Pancreas (tissue), 10 donors: ENCODE data around the gene CAPG. TPM values are rescaled to one million over a fixed set of nuclear protein-coding genes. Genes with fewer than 3 reads are reported as not detected.

Experiments
- ATAC-seq, 4 donors: fragments of 200-7000 bp; cut with Tn5 transposase; one replicate each; pipeline versions ENCODE4 v1.8.0 to v1.9.1; 2020; ENCODE audit warnings: mild to moderate bottlenecking in 4 of 4, moderate library complexity in 4 of 4
- DNase-seq, 6 donors: peaks; one replicate each; pipeline ENCODE4 v3.0.0-alpha.2; 2020
- FAIRE-seq: peaks from 2 replicates; lab custom pipeline; 2012; peaks lifted over from hg19 to GRCh38; lab: Jason Lieb, UNC
- H3K27ac ChIP-seq, 4 donors: fragments of 200-600 bp; sonication (generic); 1 replicate in 3 of 4; 2 replicates in 1 of 4; pipeline versions ENCODE4 v1.5.0 to v1.8.0; 2020
- H3K27me3 ChIP-seq, 4 donors: fragments of 200-600 bp; one replicate each; pipeline ENCODE4 v1.8.0; 2021
- H3K36me3 ChIP-seq, 3 donors: fragments of 200-600 bp; sonication (generic) in 1 of 3; one replicate each; pipeline versions ENCODE4 v1.5.0 to v1.8.0; 2020 to 2021
- H3K4me1 ChIP-seq, 3 donors: fragments of 200-600 bp; one replicate each; pipeline ENCODE4 v1.8.0; 2021
- H3K4me3 ChIP-seq, 4 donors: fragments of 200-600 bp; sonication (generic) in 2 of 4; one replicate each; pipeline versions ENCODE4 v1.5.0 to v1.8.0; 2020 to 2021
- H3K9me3 ChIP-seq, 4 donors: fragments of 200-600 bp; one replicate each; pipeline ENCODE4 v1.8.0; 2021
- CTCF ChIP-seq, 4 donors: fragments of 200-600 bp; sonication (generic) in 3 of 4; IDR thresholded peaks; one replicate each; pipeline versions ENCODE4 v1.5.0 to v1.8.0; 2021; ENCODE audit warnings: antibody characterized with exemption in 4 of 4
- WGBS, 2 donors: extraction: QIAGEN DNeasy Blood & Tissue Kit; methylation state at CpG; one replicate each; pipeline ENCODE4 v1.1.7; 2013; 5-methylcytosine and 5-hydroxymethylcytosine counted together
- intact Hi-C, 3 donors: fragments of 100-400 bp; cut with DNase I; formaldehyde crosslinking; loops; one replicate each; pipeline versions ENCODE4 v1.11.1 to v1.14.2; 2022
- polyA plus RNA-seq, 2 donors: library from polyadenylated mRNA; stranded (reverse); fragments of 200-250 nt; gene quantifications; one replicate each; pipeline ENCODE4 v1.2.3, GENCODE V29; 2013
- total RNA-seq, 6 donors: library from RNA; stranded (reverse); fragmentation: NEBNext Ultra II Directional in 4 of 6; extraction: Animal tissue kit (Norgen Biotek cat#: 25700) in 4 of 6; gene quantifications; one replicate each; pipeline versions ENCODE4 v1.2.1 to v1.2.4, GENCODE V29; 2021 to 2023
- donor health status: healthy with polysubstance abuse.
- donor health status: DM: no; HTN: no; CAD: no; lungs with moderate emphysema.
- donor health status: DM: no; HTN: no; CAD: no.
- donor health status: control.
- donor health status: control.
- donor health status: Bipolar disorder and iron deficiency.
- donor health status: DM: yes; HTN: yes; CAD: no.
- donor health status: DM: no; HTN: no; CAD: no.
- donor health status: DM: no; HTN: no; CAD: no.
- donor health status: DM: yes; HTN: yes; CAD: no.

Gene CAPG
- total and polyA plus RNA-seq, 8 donors, result 10.9 to 111 (median 37.5) TPM

DNA sequence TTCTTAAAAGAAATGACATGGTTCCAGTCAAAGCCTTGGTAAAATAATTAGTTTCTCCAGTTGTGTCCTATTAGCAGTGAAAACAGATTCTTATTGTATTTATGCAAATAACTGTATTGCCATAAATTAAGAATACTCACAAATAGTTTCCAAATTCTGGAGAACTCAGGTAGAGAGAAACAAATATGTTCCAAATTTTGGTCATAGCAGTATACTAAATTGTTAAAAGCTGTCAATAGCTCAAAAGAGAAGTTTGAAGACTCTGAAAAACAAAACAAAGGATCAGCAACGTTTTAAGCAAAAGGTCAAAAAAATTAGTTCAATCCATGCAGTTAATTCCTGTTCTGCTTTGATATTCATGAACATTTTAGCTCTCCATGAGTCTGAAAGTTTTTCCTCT is 30.1 kb downstream of the CAPG start:
- 61 to 64% methylated on average over 1 of the region's 1 CpG for WGBS, 2 donors
- H3K9me3 ChIP-seq, result no peaks in the 10 kb centered on the region
- ATAC-seq (no peak), FAIRE-seq (no peak), DNase-seq (no peak)
- no peaks in the 10 kb centered on the region for H3K4me1 ChIP-seq
- no peaks in the 10 kb centered on the region for H3K27me3 ChIP-seq
- no peak overlapping the region for H3K4me3 ChIP-seq
- H3K36me3 ChIP-seq, result peaks cover 0 to 36% (median 4%) of the 10 kb centered on the region in 3 donors
- TF ChIP-seq CTCF (IDR thresholded peaks at IDR 0.05), result no peak
- intact Hi-C loops, result no loop called here
- no peak overlapping the region for H3K27ac ChIP-seq

DNA sequence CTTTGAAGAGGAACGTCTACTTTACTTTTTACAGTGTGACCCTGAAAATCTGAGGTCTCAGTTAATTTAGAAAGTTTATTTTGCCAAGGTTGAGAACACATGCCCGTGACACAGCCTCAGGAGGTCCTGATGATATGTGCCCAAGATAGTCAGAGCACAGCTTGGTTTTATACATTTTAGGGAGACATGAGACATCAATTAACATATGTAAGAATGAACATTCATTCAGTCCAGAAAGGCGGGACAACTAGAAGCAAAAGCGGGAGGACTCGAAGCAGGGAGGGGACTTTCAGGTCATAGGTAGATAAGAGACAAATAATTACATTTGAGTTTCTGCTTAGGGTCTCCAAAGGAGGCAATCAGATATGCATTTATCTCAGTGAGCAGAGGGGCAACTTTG is 31.9 kb downstream of the CAPG start:
- H3K27me3 ChIP-seq, result no peaks in the 10 kb centered on the region
- FAIRE-seq (no peak), ATAC-seq (no peak), DNase-seq (no peak)
- H3K27ac ChIP-seq, result no peak overlapping the region
- no peaks in the 10 kb centered on the region for H3K4me1 ChIP-seq
- intact Hi-C loops, result no loop called here
- H3K4me3 ChIP-seq, result no peak overlapping the region
- no peak for TF ChIP-seq CTCF (IDR thresholded peaks at IDR 0.05)
- peaks cover 0 to 21% (median 4%) of the 10 kb centered on the region in 3 donors for H3K36me3 ChIP-seq
- WGBS, 2 donors, result 90 to 91% methylated on average over 5 of the region's 5 CpGs
- no peaks in the 10 kb centered on the region for H3K9me3 ChIP-seq

DNA sequence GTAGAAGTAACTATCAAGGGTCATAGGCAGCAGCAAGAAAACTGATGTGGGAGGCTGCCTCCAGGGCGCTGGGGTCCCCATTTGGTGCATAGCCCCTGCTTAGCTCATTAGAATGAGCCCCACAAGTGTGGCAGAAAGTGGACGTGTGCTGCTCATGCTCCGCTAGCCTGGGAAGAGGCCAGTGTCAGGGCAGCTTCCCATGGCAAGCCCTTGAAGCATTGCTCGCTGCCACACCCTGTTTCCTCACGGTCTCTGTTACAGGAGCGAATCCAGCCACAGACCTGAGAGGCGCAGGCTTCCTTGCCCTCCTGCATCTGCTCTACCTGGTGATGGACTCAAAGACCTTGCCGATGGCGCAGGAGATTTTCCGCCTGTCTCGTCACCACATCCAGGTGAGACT is 33.1 kb downstream of the CAPG start:
- no peaks in the 10 kb centered on the region for H3K9me3 ChIP-seq
- DNase-seq (no peak), ATAC-seq (no peak), FAIRE-seq (no peak)
- no peak overlapping the region for H3K27ac ChIP-seq
- intact Hi-C loops, result no loop called here
- peaks cover 0 to 21% (median 4%) of the 10 kb centered on the region in 3 donors for H3K36me3 ChIP-seq
- no peak for TF ChIP-seq CTCF (IDR thresholded peaks at IDR 0.05)
- WGBS, 2 donors, result 93 to 97% methylated on average over 11 of the region's 11 CpGs
- no peak overlapping the region for H3K4me3 ChIP-seq
- H3K4me1 ChIP-seq, result no peaks in the 10 kb centered on the region
- H3K27me3 ChIP-seq, result no peaks in the 10 kb centered on the region

DNA sequence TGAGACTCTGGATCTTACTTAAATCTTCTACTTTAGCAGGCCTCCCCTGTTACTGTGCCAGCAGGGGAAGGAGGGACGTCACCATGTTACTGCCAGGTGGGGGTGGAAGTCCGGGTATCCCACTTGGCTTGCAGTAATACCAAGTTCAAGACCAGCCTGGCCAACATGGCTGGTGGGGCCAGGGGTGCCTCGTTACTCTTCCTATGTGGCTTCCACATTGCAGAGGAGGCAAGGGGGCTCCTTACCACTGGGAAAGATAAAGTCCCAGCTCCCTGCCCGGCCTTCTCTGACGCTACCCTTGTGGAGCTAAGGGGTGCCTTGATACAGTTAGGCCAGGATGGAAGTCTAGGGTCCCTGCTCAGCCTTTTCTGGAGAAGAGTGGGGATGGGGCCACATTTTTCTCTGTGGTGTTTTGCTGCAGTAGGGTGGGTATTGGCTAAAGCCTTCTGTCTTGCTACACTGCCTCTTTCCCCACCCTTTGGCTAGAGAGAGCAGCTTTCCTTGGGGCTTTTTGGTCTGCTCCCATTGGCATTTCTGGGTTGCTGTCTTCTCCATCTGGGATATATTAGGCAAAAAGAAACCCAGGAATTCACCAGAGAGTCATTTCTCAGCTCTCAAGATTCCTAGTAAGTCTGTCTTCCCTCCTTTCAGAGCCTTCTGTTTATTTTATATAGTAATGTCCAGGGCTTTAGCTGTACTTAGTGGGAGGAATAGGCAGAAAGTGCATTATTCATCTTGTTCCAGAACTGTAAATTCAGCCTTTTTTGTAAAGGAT is 33.7 kb downstream of the CAPG start:
- peaks cover 0 to 21% (median 4%) of the 10 kb centered on the region in 3 donors for H3K36me3 ChIP-seq
- ATAC-seq, result no peak

More for the DNA sequence above, 33.7 kb downstream of the CAPG start:
- intact Hi-C loops, result no loop called here
- Histone ChIP-seq H3K4me3 (no peak overlapping the region), H3K27ac (no peak overlapping the region), H3K4me1 (no peaks in the 10 kb centered on the region), H3K9me3 (no peaks in the 10 kb centered on the region), H3K27me3 (no peaks in the 10 kb centered on the region)
- TF ChIP-seq CTCF (IDR thresholded peaks at IDR 0.05), result no peak
- 92 to 94% methylated on average over 5 of the region's 5 CpGs for WGBS, 2 donors
- FAIRE-seq (no peak), DNase-seq (no peak)
